Neural cell (in vitro differentiated cells): Measurements from ENCODE around the gene TNK2. TPM values are rescaled to one million over a fixed set of nuclear protein-coding genes. Genes with fewer than 3 reads are reported as not detected.

Source experiments
- H2AFZ ChIP-seq: fragments of 200-600, 300-800 bp; sonication (generic), shearing (Covaris generic); 2 replicates; pipeline ENCODE4 v1.6.0; 2014; ENCODE audit warnings: low read depth, mild to moderate bottlenecking, antibody characterized with exemption, low read length, moderate library complexity
- H3F3A ChIP-seq: fragments of 200-600 bp; shearing (Covaris generic); 2 replicates; pipeline ENCODE4 v1.6.1; 2016; ENCODE audit warnings: mild to moderate bottlenecking, moderate library complexity, mixed read lengths, antibody characterized with exemption, low read length; ENCODE audit not compliant: insufficient read depth, poor library complexity, severe bottlenecking
- H3K27ac ChIP-seq: fragments of 200-600, 300-800 bp; sonication (generic), shearing (Covaris generic); 2 replicates; pipeline ENCODE4 v1.5.1; 2014; ENCODE audit warnings: mild to moderate bottlenecking, low read length, moderate library complexity
- H3K27me3 ChIP-seq: fragments of 300-800, 200-600 bp; sonication (generic), shearing (Covaris generic); 2 replicates; pipeline ENCODE4 v1.6.0; 2014; ENCODE audit warnings: mild to moderate bottlenecking, low read depth, low read length, moderate library complexity; ENCODE audit not compliant: insufficient read depth
- H3K36me3 ChIP-seq: fragments of 300-800, 200-600 bp; sonication (generic), shearing (Covaris generic); 2 replicates; pipeline ENCODE4 v1.5.1; 2014; ENCODE audit warnings: mild to moderate bottlenecking, antibody characterized with exemption, low read length, moderate library complexity; ENCODE audit not compliant: insufficient read depth
- H3K4me2 ChIP-seq: fragments of 300-800, 200-600 bp; sonication (generic), shearing (Covaris generic); 2 replicates; pipeline ENCODE4 v1.6.0; 2014; ENCODE audit warnings: mild to moderate bottlenecking, low read length
- H3K4me3 ChIP-seq: fragments of 300-800, 200-600 bp; sonication (generic), shearing (Covaris generic); 2 replicates; pipeline ENCODE4 v1.5.1; 2014; ENCODE audit warnings: mild to moderate bottlenecking, low read length, moderate library complexity
- H3K79me2 ChIP-seq: fragments of 200-600 bp; shearing (Covaris generic); replicated peaks from 2 replicates; pipeline ENCODE4 v1.6.0; 2014; ENCODE audit warnings: mild to moderate bottlenecking, low read length, moderate library complexity; ENCODE audit not compliant: insufficient read depth
- H3K9ac ChIP-seq: fragments of 300-800, 200-600 bp; sonication (generic), shearing (Covaris generic); 2 replicates; pipeline ENCODE4 v1.6.1; 2016; ENCODE audit warnings: mild to moderate bottlenecking, low read length, mixed read lengths
- H3K9me2 ChIP-seq: fragments of 200-600 bp; shearing (Covaris generic); 2 replicates; pipeline ENCODE4 v1.6.1; 2016; ENCODE audit warnings: mild to moderate bottlenecking, low read length, mixed read lengths; ENCODE audit not compliant: insufficient read depth
- H3K9me3 ChIP-seq: fragments of 200-600, 300-800 bp; sonication (generic), shearing (Covaris generic); 2 replicates; pipeline ENCODE4 v1.6.1; 2016; ENCODE audit warnings: mild to moderate bottlenecking, mixed run types, low read length, moderate library complexity, mixed read lengths
- H4K20me1 ChIP-seq: fragments of 200-600 bp; shearing (Covaris generic); 2 replicates; pipeline ENCODE4 v1.6.1; 2016; ENCODE audit warnings: mild to moderate bottlenecking, mixed run types; ENCODE audit not compliant: insufficient read depth
- CTCF ChIP-seq: fragments of 450-650 bp; IDR thresholded peaks from 2 replicates; pipeline ENCODE4 v1.5.1; 2014; ENCODE audit warnings: antibody characterized with exemption, mild to moderate bottlenecking, moderate library complexity; ENCODE audit not compliant: poor library complexity, severe bottlenecking
- EP300 ChIP-seq: fragments of 450-650 bp; conservative IDR thresholded peaks from 2 replicates; pipeline ENCODE4 v1.6.1; 2014; ENCODE audit warnings: antibody characterized with exemption, mild to moderate bottlenecking, moderate library complexity; ENCODE audit not compliant: poor library complexity, severe bottlenecking
- EZH2 ChIP-seq: fragments of 200-600, 300-800 bp; shearing (Covaris generic), sonication (generic); IDR thresholded peaks from 2 replicates; pipeline ENCODE4 v1.6.1; 2014; ENCODE audit warnings: antibody characterized with exemption, low read length, borderline replicate concordance, mild to moderate bottlenecking; ENCODE audit not compliant: insufficient read depth, poor library complexity, severe bottlenecking
- MXI1 ChIP-seq: fragments of 450-650 bp; conservative IDR thresholded peaks from 2 replicates; pipeline ENCODE4 v1.6.1; 2014; ENCODE audit warnings: antibody characterized with exemption, mild to moderate bottlenecking; ENCODE audit not compliant: poor library complexity, severe bottlenecking
- POLR2AphosphoS5 ChIP-seq: IDR thresholded peaks from 2 replicates; pipeline ENCODE4 v1.6.1; 2012
- RAD21 ChIP-seq: fragments of 450-650 bp; conservative IDR thresholded peaks from 2 replicates; pipeline ENCODE4 v1.6.1; 2014; ENCODE audit warnings: antibody characterized with exemption, mild to moderate bottlenecking, moderate library complexity
- REST ChIP-seq: IDR thresholded peaks from 2 replicates; pipeline ENCODE4 v1.6.1; 2012; ENCODE audit warnings: borderline replicate concordance
- SMC3 ChIP-seq: fragments of 450-650 bp; conservative IDR thresholded peaks from 2 replicates; pipeline ENCODE4 v1.6.1; 2014; ENCODE audit warnings: antibody characterized with exemption, mild to moderate bottlenecking, moderate library complexity; ENCODE audit not compliant: poor library complexity
- TAF1 ChIP-seq: IDR thresholded peaks from 2 replicates; pipeline ENCODE4 v1.6.1; 2012; ENCODE audit warnings: low read depth
- polyA plus RNA-seq: library from polyadenylated mRNA; depleted of rRNA; stranded (reverse); fragments of >200 nt; gene quantifications from 2 replicates; pipeline ENCODE4 v1.2.3, GENCODE V29; 2014

Gene TNK2
- polyA plus RNA-seq, 1 donor from 2014 or later: 16.3 TPM

GRCh38 chr3:195886181-195887141, 21.9 kb downstream of the TNK2 start:
- Histone ChIP-seq H3K4me3 (no peak overlapping the region), H2AFZ (no peak overlapping the region), H4K20me1 (no peaks in the 10 kb centered on the region), H3K4me2 (no peak overlapping the region), H3K9ac (no peak overlapping the region), H3K27me3 (no peaks in the 10 kb centered on the region), H3K36me3 (no peaks in the 10 kb centered on the region), H3K27ac (no peak overlapping the region), H3K9me3 (no peaks in the 10 kb centered on the region), H3K9me2 (no peaks in the 10 kb centered on the region), H3K79me2 (no peaks in the 10 kb centered on the region), H3F3A (no peaks in the 10 kb centered on the region)
- TF ChIP-seq EZH2 (no peak), RAD21 (no peak), CTCF (no peak), SMC3 (no peak), MXI1 (no peak), POLR2AphosphoS5 (no peak), EP300 (no peak), REST (no peak), TAF1 (no peak)

- TF ChIP-seq TAF1 (no peak), EP300 (no peak), EZH2 (no peak), MXI1 (no peak), SMC3 (no peak), POLR2AphosphoS5 (no peak)
- H3K27ac ChIP-seq: no peak overlapping the region
- H3K4me3 ChIP-seq: no peak overlapping the region
- H3F3A ChIP-seq: no peaks in the 10 kb centered on the region
- no peak overlapping the region for H2AFZ ChIP-seq
- no peaks in the 10 kb centered on the region for H3K9me2 ChIP-seq
- H4K20me1 ChIP-seq: no peaks in the 10 kb centered on the region
- no peaks in the 10 kb centered on the region for H3K36me3 ChIP-seq
- no peaks in the 10 kb centered on the region for H3K79me2 ChIP-seq
- no peak overlapping the region for H3K4me2 ChIP-seq
- no peak overlapping the region for H3K9ac ChIP-seq
- no peaks in the 10 kb centered on the region for H3K27me3 ChIP-seq
- H3K9me3 ChIP-seq: no peaks in the 10 kb centered on the region
Measured at GRCh38 chr3:195885036-195885891, 23.1 kb downstream of the TNK2 start.
